ENCODE data around the gene ANXA10.

- TF ChIP-seq CTCF (IDR thresholded peaks at IDR 0.05) (no peak), POLR2A (IDR thresholded peaks at IDR 0.05) (no peak), POLR2AphosphoS5 (IDR thresholded peaks at IDR 0.05) (no peak)
Measured at GRCh38 chr4:168045354-168045753, 47.0 kb upstream of the ANXA10 start.
